Stimulated activated CD4-positive, alpha-beta T cell treated with anti-CD3 and anti-CD28 coated beads, Interleukin-4, amount 100 ng/mL, for 48 hours (primary cell): ENCODE measurements around the gene GUK1.
"Not testable (repeated sequence)": the region's sequence is repeated elsewhere in the genome, so short reads cannot be mapped to it uniquely, and the experiment has no call there.

Experiments used
- DNase-seq, 2 donors: peaks; one replicate each; pipeline ENCODE4 v3.0.0-alpha.2; 2020; ENCODE audit warnings: low read depth in 2 of 2

The GUK1 gene

DNA sequence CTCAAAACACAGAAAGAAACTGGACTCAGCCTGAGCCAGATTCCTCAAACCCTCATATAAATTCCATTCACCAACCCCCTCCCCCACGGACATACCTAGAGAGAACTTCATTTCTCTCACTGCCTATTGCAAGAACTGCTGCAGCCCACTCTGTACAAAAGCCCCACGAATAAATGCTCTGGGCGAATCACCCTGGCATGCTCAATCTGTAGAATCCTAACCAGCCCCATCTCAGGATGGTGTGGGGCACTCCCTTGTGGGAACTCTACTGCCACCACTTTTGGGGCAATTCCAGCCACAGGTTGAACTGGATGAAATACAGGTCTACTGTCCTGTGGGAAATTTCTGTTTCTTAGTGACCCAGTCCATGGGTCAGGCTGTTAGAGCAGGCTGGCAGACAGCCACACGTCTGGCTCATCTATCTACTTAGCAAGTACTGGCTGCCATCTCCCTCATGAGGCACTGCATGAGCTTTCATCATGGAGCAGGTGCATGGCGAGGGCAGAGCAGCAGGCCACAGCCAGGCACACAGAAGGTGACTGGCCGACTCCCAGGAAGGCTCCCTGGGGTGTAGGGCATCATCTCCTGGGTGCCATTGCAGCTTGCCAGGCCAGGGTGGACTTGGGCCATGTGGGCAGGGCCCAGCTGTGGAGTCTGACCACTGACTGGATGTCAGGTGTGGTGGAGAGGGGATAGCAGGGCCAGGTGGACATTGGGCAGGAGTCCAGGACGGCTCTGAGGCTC is 35.4 kb upstream of the GUK1 start:
- no peak for DNase-seq

DNA sequence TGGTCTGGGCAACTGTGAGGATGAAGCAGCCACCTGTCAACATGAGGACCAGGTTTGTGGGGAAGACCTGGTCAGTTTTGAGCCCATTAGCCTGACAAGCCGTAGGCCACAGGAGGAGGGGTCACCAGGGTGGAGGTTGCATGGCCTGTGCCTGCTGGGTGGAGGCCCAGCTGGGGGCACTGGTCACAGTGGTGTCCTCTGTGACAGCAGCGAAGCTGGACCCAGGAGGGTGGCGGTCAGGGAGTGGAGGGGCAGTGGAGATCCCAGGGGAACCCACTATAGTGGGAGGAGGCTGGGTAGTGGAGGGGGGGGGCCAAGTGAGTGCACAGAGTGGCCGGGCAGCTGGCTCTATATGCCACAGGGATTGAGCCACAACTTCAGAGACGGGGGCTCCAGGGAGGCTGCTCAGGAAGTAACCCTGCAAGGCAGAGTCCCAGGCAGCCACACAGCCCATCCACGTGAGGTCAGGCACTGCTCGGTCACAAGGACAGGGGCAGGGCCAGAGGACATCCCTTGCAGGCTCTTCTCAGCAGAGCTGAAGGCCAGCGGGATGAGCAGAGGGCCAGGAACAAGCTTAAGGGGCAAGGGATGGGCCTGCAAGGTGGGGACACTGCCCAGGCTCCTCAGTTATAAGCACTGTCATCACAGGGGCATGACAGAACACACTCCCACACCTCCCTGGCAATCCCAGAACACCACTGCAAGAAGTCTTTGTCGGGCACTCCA is 34.6 kb upstream of the GUK1 start:
- DNase-seq: no peak

DNA sequence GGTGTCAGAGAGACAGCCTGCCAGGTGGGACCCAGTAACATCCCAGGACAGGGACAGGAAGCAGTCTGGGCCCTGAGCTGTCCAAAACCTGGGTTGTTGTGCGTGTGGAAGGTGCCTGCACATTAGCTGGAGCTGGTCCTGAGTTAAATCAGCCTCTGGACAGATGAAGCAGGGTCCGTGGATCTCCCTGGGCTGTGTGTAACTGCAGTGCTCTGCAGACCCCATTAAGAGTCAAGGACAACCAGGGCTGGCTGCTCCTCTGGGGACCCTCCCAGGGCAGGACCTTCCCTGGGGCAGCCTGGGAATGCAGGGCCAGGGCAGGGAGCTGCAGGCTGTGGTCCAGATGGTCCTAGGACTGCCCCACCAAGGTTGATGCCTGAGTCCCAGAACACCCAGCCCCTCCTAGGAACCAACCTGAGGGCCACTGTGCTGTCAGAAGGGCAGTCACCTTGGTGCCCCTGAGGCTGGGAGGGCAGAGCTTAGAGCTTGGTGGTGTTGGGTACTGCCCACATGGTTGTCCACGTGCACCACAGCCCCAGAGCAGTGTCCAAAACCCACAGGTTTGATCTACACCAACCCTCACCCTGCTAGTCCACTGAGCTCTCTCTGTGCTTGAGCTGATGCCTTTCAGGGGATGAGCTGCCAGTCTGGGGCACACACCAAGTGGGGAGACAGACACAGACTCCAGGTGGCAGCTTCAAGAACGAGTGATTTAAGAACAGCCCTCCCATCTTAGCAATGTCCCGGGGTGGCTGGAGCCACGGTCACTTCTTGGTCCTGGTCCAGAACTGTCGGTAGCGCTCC is 33.9 kb upstream of the GUK1 start:
- DNase-seq: no peak

DNA sequence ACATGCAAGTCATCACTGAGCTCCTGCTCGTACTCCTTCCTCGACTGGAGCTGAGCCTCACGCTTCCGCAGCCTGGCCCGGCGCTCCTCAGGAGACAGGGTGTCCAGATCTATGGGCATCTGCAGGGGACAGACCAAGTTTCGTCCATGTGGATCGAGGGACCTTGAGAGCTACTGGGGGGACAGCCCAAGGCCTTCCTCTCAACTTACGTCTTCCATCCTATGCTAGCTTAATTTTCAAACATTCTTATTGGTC is 33.4 kb upstream of the GUK1 start:
- DNase-seq: no peak

DNA sequence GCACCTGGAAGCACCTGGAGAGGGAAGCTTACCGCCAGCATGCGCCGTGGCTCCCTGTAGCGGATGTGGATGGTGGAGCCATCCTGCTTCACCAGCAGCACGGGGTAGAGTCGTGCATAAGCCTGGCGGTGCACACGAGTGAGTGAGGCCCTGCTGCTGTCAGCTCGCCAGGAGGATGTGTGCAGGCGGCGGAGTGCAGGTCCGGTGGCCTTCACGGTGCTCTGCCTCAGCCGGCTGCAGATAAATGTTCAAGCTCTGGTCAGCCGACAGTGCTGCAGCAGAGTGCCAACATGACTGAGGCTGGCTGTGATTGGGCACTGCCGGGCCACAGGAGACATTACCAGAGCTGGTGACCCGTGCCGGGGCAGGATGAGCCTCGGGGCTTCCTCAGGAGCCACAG is 32.4 kb upstream of the GUK1 start:
- DNase-seq: no peak

DNA sequence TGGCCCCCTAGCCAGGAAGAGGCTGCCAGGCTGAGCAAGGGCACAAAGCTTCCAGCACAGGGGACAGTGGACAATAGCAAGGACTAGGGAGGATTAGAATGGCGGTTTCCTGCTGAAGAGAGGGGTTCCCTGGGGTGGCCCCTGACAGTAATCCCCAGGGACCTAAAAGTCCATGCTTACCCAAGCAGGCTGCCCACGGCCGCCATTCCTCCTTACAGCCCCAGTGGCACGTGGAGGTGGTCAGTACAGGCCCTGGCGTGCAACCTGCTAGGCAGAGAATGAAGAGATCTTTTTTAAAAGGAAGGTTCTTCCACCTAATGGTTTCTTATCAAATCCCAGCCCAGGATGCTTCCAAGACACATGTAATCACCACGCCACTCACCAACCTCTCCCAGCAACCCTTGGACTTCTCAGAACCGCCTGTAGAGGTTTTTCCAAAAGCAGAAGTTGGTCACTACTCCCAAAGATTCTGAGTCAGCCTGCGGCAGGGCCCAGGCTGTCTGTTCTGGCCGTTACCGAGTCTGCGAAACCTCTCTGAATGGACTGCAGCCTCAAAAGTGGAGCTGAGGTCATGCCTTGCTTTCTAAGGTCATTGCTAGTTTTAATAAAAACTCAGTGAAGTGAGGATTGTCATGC is 31.9 kb upstream of the GUK1 start:
- DNase-seq: no peak

DNA sequence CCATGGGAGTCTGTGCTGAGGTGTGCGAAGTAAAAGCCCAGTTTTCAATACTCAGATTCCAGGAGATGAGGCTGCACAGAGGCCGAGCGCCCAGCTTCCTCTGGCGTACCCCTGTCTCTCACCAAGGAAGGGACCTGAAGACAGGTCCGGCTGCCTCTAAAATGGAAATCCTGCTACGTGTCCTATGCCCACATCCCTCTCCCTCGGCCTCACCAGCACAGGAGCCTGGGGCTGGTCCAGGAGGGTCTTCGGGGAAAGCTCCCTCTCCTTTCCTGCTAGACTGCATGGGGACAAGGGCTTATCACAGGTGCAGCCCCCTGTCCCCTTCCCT is 31.4 kb upstream of the GUK1 start:
- DNase-seq: no peak

DNA sequence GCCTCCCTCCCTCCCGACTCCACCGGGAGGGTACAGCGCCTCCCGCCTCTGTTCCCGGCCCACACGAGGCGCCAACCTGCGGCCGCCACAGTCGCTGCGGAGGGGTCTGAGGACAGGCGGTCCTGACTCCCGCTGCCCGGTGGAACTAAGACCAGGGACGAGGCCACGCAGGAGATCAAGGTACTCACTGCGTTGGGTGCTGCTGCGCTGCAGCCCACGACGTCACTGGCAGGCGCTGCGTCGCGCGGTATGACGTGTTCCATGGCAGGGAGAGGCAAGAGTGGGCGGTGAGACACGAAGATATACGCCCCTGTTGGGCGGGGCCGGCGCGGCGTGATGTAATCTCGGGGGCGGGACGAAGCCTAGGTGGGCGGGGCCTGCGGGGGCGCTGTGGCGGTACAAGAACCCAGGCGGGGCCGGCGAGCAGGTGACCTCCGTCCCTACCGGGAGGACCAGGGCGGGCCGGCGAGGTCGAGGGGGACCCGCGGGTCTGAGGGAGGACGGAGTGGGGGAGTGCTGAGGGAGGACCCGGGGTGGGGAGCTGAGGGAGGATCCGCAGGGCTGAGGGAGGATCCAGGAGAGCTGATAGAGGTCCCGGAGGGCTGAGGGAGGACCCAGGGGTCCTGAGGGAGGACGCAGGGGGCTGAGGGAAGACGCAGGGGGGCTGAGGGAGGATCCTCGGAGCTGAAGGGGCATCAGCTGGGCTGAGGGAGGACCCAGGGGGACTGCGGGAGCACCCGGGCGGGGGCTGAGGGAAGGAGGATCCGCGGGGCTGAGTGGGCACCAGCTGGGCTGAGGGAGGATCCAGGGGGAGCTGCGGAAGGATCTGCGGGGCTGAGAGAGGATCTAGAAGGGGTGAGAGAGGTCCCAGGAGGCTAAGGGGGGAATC is 30.8 kb upstream of the GUK1 start, which contains the start of gene MRPL55:
TSS of gene MRPL55 (minus strand) at position 227 of the 889 bp plus-strand sequence. CDS start 1,039 bp downstream, outside the sequence.
- peak; percentile 94 to 98 for DNase-seq

DNA sequence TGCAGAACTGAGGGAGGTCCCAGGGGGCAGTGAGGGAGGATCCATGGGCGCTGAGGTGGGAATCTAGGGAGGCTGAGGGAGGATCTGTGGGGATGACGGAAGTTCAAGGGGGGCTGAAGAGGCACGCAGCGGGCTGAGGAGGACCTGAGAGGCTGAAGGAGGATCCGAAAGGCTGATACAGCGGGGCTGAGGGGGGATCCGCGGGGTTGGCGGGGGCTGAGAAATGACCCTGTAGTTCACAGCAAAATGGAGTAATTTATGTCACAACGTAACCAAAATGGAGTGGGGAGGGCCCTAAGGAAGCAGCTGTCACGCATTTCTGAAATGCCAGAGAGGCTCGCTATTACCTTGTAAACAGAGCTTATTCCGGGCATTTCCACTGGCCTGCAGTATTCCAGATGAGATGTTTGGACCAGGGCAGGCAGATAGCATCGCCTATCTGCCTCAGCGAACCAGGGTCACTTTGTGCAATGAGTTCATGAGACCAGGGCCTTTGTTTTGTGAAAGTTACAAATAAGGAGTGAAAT is 30.1 kb upstream of the GUK1 start:
- no peak for DNase-seq

DNA sequence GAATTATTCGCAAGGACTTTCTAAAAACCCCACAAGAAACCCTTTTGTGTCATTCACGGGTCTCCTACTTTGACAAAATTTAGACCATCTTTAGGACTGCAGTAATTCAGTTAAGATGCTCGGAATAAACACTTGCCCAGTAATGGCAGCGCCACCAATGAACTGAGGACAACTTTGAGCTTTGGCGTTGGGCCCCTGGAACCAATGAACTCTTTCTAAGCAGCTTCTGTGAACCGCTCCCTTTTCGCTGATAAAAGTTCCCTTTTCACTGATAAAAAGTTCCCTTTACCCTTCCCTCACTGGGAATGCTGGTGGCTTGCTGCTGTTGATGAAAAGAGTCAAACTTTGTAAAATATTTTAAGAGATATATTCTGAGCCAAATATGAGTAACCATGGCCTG is 29.5 kb upstream of the GUK1 start:
- DNase-seq: no peak

DNA sequence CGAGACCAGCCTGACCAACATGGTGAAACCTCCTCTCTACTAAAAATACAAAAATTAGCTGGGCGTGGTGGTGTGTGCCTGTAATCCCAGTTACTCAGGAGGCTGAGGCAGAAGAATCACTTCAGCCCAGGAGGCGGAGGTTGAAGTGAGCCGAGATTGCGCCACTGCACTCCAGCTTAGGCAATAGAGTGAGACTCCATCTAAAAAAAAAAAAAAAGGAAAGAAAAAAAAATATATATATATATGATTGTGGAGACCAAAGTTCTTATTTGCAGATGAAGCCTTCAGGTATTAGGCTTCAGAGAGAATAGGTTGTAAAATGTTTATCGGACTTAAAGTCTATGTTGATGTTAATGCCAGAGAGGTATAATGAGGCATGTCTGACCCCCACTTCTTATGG is 28.8 kb upstream of the GUK1 start:
- not testable (repeated sequence) for DNase-seq

DNA sequence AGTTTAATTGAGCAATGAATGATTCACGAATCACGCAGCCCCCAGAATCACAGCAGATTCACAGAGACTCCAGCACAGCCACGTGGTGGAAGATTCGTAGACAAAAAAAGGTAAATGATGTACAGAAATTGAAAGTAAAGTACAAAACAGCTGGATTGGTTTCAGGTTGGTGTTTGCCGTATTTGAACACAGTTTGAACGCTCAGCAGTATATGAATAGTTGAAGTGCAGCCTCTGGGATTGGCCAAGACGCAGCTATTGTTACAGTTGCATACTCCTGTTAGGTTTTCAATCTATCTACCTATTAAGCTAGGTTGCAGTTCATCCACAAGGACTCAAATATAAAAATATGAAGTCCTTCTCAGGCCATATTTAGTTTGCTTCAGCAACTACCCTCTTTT is 27.9 kb upstream of the GUK1 start:
- no peak for DNase-seq

DNA sequence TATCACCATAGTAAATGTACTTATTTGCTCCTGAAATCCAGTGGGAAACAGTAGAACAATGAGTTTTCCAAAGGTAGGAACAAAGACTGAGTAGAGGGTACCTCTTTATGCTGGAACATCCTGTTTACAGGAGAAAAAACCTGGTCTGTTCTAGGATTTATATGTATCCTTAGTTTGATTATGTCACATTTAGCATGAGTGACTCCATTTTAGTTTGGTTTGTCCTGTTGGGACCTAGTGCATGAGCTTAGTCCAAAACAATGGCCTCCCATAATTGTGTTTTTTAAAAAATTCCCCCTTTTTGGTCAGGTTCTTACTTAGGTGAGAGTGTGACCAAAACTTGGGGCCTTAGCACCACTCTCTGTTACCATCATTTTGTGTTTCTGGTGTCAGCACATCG is 27.5 kb upstream of the GUK1 start:
- no peak for DNase-seq

DNA sequence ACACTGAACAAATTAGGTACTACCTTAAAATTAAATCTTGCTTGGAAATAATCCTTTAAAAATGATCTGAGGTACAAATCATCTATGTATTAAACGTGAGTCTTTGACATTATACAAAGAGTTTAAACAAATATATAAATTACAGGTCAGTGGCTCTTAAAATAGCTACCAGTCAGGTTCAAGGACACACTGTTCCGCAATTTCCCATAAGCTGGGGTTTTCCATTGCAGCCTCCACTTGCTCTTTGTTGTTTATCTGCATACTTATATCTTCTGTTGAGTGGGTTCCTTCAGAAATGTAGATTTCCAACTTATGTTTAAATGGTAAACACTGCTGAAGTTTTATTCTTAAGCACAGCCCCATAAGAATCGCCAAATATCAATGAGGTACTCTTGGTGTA is 25.3 kb upstream of the GUK1 start:
- no peak for DNase-seq

DNA sequence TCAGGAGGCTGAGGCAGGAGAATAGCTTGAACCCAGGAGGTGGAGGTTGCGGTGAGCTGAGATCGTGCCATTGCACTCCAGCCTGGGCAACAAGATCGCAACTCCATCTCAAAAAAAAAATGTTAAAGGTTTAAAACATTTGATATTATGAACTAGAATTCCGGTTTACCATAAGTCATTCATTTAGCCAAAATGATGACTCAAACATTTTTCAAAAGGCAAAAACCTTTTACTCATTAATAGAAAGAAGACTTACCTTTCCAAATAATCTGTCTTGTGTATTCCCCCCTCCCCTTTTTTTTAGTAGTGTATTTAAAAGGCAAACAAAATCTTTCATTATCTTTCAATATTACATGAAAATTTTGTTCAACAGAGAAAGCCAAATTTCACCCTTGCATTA is 22.7 kb upstream of the GUK1 start:
- DNase-seq: no peak

DNA sequence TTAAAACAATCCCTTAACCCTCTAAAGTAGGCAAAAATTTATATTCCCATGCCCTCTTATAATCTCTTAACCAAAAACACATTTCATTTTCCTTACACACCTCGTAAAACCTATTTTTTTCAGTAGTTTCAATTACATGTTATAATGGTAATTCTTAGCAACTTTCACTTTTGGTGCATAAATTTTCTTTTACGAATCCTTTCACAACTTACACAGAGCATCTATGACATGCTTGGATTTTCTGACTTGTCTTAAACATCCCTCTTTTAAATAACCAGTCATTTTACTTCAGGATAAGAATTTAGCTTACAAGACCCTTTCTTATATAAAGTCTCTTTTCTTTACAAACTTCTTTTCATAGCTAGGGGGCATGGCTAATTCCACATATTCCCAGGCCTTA is 22.0 kb upstream of the GUK1 start:
- DNase-seq: no peak

DNA sequence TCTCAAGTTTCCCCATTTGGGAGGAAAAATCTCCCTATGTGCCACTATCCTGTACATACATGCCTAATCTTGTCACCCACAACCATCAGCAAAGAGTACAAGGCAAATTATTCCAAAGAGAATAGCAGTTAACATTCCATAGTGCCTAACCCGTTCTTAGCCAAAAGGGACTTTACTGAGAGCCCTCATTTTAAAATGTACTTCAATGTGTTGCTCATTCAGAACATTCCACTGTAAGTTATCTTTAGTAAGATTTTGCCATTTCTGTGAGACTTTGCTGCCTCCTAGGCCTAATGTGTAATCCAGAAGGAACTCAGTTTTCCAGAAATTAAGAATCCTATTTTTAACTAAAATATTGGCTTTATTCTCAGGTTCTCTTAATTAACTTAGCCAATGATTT is 19.7 kb upstream of the GUK1 start:
- DNase-seq: no peak

DNA sequence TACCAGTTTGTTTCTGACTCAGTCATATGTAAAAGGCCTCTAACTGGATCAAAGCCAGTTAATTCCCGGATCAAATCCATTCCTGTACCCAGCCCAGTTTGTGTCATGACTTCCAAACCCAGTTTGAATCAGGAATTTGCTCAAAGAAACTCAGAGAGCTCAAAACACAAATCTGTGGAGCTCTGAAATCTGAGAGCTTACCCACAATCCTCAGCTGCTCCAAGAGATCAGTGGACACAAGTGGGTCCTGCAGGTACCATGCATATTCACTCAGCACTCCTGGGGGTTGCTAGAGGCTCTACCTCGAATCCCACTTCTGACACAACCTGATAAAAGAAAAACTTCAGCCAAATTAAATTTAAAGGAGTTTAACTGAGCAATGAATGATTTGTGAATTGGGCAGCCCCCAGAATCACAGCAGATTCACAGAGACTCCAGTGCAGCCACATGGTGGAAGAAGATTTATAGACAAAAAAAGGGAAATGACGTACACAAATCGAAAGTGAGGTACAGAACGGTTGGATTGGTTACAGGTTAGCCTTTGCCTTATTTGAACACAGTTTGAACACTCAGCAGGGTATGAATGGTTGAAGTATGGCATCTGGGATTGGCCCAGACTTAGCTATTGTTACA is 19.1 kb upstream of the GUK1 start:
- DNase-seq: no peak

DNA sequence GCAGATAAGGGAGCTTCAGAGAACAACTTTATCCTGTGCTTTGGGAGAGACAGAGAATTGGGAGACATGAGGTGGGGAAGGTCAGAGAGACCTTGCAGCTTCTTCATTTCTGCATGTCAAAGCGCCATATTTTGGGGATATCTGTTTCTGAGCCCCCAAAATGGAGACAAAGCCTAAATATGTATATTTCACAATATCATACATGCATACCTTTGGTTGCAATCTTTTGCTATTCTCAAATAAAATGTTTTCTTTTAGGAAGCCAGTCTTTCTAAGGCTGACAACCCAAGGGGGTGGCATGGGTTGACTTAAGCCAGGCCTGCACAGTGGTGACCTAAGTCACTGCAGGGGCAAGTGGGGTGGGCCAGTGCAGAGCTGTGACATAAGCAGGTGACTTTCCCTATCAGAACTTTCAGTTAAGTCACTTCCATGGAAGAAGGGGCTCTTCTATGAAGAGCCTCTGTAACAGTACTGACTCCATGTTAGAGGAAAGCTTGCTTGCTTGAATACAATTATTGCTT is 17.1 kb upstream of the GUK1 start:
- DNase-seq: no peak

DNA sequence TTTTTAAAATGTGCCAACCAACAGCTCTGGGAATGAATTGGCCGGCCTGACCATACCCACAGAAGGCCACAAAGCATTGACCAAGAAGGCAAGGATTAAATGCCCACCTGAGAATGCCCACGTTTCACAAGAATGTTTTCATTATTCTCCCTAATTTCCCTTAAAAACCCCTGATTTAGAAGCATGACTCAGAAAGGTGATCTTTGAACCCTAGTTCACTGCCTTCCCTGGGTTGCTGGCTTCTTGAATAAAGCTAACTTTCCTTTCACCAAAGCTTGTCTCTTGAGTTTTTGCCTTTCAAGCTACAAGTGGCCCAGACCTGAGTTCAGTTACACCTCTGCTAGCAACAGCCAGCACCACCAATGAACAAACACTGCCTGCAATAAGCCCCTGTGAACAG is 16.6 kb upstream of the GUK1 start:
- DNase-seq: no peak

DNA sequence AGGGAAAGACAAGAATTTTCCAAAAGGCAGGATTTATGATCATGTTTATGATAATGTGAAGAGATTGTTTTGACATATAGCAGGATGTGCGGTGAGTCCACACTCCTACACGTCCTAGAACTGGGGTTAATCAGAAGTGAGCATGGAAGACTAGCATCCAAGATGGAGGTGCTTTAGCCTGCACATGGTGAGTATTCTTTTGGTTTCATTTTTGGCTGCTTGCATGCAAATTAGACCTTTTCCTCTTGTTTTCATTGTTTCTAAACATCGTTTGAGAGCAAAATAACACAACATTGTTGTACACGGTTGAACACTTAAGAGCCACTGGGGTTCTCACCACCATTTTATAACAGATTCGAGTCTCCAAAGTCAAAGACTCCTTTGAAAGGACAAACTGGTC is 14.9 kb upstream of the GUK1 start:
- DNase-seq: no peak
